Measurements from ENCODE around the gene ABHD17C.

ABHD17C gene

GRCh38 chr15:80790236-80790635 lies 95.1 kb downstream of the ABHD17C start:
- DNase-seq: no peak

GRCh38 chr15:80791004-80791403 lies 95.9 kb downstream of the ABHD17C start:
- no peak for DNase-seq

GRCh38 chr15:80796407-80796806 lies 101.3 kb downstream of the ABHD17C start:
- no peak for DNase-seq

GRCh38 chr15:80798911-80799310 lies 103.8 kb downstream of the ABHD17C start:
- no peak for DNase-seq

- DNase-seq: no peak
Measured at GRCh38 chr15:80800067-80800466, 105.0 kb downstream of the ABHD17C start.

- no peak for DNase-seq
Measured at GRCh38 chr15:80801891-80802680, 107.0 kb downstream of the ABHD17C start.

GRCh38 chr15:80803580-80804525 lies 108.7 kb downstream of the ABHD17C start:
- no peak for DNase-seq

- DNase-seq: no peak
Measured at GRCh38 chr15:80804970-80805495, 109.9 kb downstream of the ABHD17C start.
